HG03460 (cell line): ENCODE results near the gene PWWP3B.
"Not testable (repeated sequence)": the region's sequence is repeated elsewhere in the genome, so short reads cannot be mapped to it uniquely, and the experiment has no call there.

Experiments used
- ATAC-seq: cut with Tn5 transposase; IDR thresholded peaks from one replicate; pipeline ENCODE4 v1.9.1; 2021; ENCODE audit not compliant: unreplicated experiment

The PWWP3B gene

GRCh38 chrX:106168107-106168506, at the start of gene PWWP3B:
TSS of gene PWWP3B (plus strand) at chrX:106168305. CDS start at chrX:106205433, 37,128 bp downstream.
- ATAC-seq: no peak

- ATAC-seq: no peak
Observed at GRCh38 chrX:106139048-106139447, 29.1 kb upstream of the PWWP3B start.

GRCh38 chrX:106144755-106145639, 23.1 kb upstream of the PWWP3B start:
- ATAC-seq: no peak

GRCh38 chrX:106150701-106151100, 17.4 kb upstream of the PWWP3B start:
- ATAC-seq: no peak

- ATAC-seq: no peak
Observed at GRCh38 chrX:106159861-106160282, 8.2 kb upstream of the PWWP3B start.

GRCh38 chrX:106170318-106170717, 2.2 kb downstream of the PWWP3B start:
- no peak for ATAC-seq

- ATAC-seq: no peak
Observed at GRCh38 chrX:106171293-106171820, 3.3 kb downstream of the PWWP3B start.

GRCh38 chrX:106177106-106177981, 9.2 kb downstream of the PWWP3B start:
- ATAC-seq: no peak

- no peak for ATAC-seq
Observed at GRCh38 chrX:106177982-106178321, 9.8 kb downstream of the PWWP3B start.

GRCh38 chrX:106178826-106179225, 10.7 kb downstream of the PWWP3B start:
- ATAC-seq: no peak

GRCh38 chrX:106183685-106184084, 15.6 kb downstream of the PWWP3B start:
- ATAC-seq: not testable (repeated sequence)

GRCh38 chrX:106201502-106202178, 33.5 kb downstream of the PWWP3B start:
- ATAC-seq: no peak

- no peak for ATAC-seq
Observed at GRCh38 chrX:106203315-106203714, 35.2 kb downstream of the PWWP3B start.

GRCh38 chrX:106208154-106208553, 40.0 kb downstream of the PWWP3B start:
- no peak for ATAC-seq
